Measurements from ENCODE around the gene PINLYP. TPM values are rescaled to one million over a fixed set of nuclear protein-coding genes. Genes with fewer than 3 reads are reported as not detected.

The PINLYP gene
- polyA plus RNA-seq, 1 donor (not counting 4 experiments of a cell fraction or from before 2014, with no cell fraction given) = 16.0 TPM

GRCh38 chr19:43555185-43555770, 20.3 kb upstream of the PINLYP start:
- Histone ChIP-seq H2AFZ (ENCODE audit: control insufficient read depth, low read length) (no peak overlapping the region), H4K20me1 (ENCODE audit: control insufficient read depth, extremely low read depth, insufficient read depth, low read length) (no peaks in the 10 kb centered on the region), H3K4me2 (ENCODE audit: control insufficient read depth, extremely low read depth, insufficient read depth, low read depth, low read length) (no peak overlapping the region), H3K4me3 (ENCODE audit: control insufficient read depth in 2 of 3, extremely low read depth in 1 of 3, insufficient read depth in 2 of 3, low read depth in 1 of 3, low read length in 3 of 3) (no peak overlapping the region), H3K27me3 (ENCODE audit: control insufficient read depth, extremely low read depth, insufficient read depth, low read length) (no peaks in the 10 kb centered on the region), H3K36me3 (ENCODE audit: control insufficient read depth in 2 of 2, extremely low read depth in 1 of 2, insufficient read depth in 2 of 2, low read length in 2 of 2) (peaks cover 8 to 28% of the 10 kb centered on the region in 2 experiments), H3K9me3 (ENCODE audit: control insufficient read depth, low read depth, low read length) (no peaks in the 10 kb centered on the region), H3K4me1 (ENCODE audit: control insufficient read depth, extremely low read depth, insufficient read depth, low read length) (no peaks in the 10 kb centered on the region), H3K27ac (ENCODE audit: control insufficient read depth, insufficient read depth, low read length) (no peak overlapping the region), H3K79me2 (ENCODE audit: control insufficient read depth, insufficient read depth, low read length) (no peaks in the 10 kb centered on the region), H3K9ac (ENCODE audit: control insufficient read depth, extremely low read depth, insufficient read depth, low read length) (no peak overlapping the region), H3K9me1 (ENCODE audit: control insufficient read depth, extremely low read depth, insufficient read depth, low read length) (no peaks in the 10 kb centered on the region)
- dilution Hi-C loops (cut with MboI; ENCODE audit: extremely low pct_ligation_motif_present, low sequenced_read_pairs) = no loop called here
- DNase-seq (ENCODE audit: low read depth, low spot score) (no peak), FAIRE-seq (peak; percentile 62)
- TF ChIP-seq CTCF (optimal IDR thresholded peaks at IDR 0.05 in 1 of 3, IDR thresholded peaks at IDR 0.05 in 1 of 3, conservative IDR thresholded peaks at IDR 0.05 in 1 of 3; ENCODE audit: extremely low read depth in 1 of 3, insufficient read depth in 2 of 3, low read length in 3 of 3) (peak; percentile 87 to 92 (median 91)), EZH2 (IDR thresholded peaks at IDR 0.05; ENCODE audit: low read length) (no peak)

- no peak for FAIRE-seq
- Histone ChIP-seq H3K36me3 (ENCODE audit: control insufficient read depth in 2 of 2, extremely low read depth in 1 of 2, insufficient read depth in 2 of 2, low read length in 2 of 2) (peaks cover 1 to 9% of the 10 kb centered on the region in 2 experiments), H3K4me3 (ENCODE audit: control insufficient read depth in 2 of 3, extremely low read depth in 1 of 3, insufficient read depth in 2 of 3, low read depth in 1 of 3, low read length in 3 of 3) (no peak overlapping the region), H3K27me3 (ENCODE audit: control insufficient read depth, extremely low read depth, insufficient read depth, low read length) (no peaks in the 10 kb centered on the region), H3K4me1 (ENCODE audit: control insufficient read depth, extremely low read depth, insufficient read depth, low read length) (no peaks in the 10 kb centered on the region), H4K20me1 (ENCODE audit: control insufficient read depth, extremely low read depth, insufficient read depth, low read length) (no peaks in the 10 kb centered on the region), H3K9me3 (ENCODE audit: control insufficient read depth, low read depth, low read length) (no peaks in the 10 kb centered on the region), H3K4me2 (ENCODE audit: control insufficient read depth, extremely low read depth, insufficient read depth, low read depth, low read length) (no peak overlapping the region), H3K9me1 (ENCODE audit: control insufficient read depth, extremely low read depth, insufficient read depth, low read length) (no peaks in the 10 kb centered on the region), H3K27ac (ENCODE audit: control insufficient read depth, insufficient read depth, low read length) (no peak overlapping the region), H3K79me2 (ENCODE audit: control insufficient read depth, insufficient read depth, low read length) (no peaks in the 10 kb centered on the region), H3K9ac (ENCODE audit: control insufficient read depth, extremely low read depth, insufficient read depth, low read length) (no peak overlapping the region), H2AFZ (ENCODE audit: control insufficient read depth, low read length) (no peak overlapping the region)
- DNase-seq (ENCODE audit: low read depth, low spot score) = no peak
- dilution Hi-C loops (cut with MboI; ENCODE audit: extremely low pct_ligation_motif_present, low sequenced_read_pairs) = no loop called here
- peak in 2 of 3 experiments; percentile 24 to 50 for TF ChIP-seq CTCF (optimal IDR thresholded peaks at IDR 0.05 in 1 of 3, IDR thresholded peaks at IDR 0.05 in 1 of 3, conservative IDR thresholded peaks at IDR 0.05 in 1 of 3; ENCODE audit: extremely low read depth in 1 of 3, insufficient read depth in 2 of 3, low read length in 3 of 3)
- TF ChIP-seq EZH2 (IDR thresholded peaks at IDR 0.05; ENCODE audit: low read length) = no peak
Measured at GRCh38 chr19:43560687-43561086, 14.9 kb upstream of the PINLYP start.

All from keratinocyte (primary cell).